ENCODE results near the gene STS.

DNA sequence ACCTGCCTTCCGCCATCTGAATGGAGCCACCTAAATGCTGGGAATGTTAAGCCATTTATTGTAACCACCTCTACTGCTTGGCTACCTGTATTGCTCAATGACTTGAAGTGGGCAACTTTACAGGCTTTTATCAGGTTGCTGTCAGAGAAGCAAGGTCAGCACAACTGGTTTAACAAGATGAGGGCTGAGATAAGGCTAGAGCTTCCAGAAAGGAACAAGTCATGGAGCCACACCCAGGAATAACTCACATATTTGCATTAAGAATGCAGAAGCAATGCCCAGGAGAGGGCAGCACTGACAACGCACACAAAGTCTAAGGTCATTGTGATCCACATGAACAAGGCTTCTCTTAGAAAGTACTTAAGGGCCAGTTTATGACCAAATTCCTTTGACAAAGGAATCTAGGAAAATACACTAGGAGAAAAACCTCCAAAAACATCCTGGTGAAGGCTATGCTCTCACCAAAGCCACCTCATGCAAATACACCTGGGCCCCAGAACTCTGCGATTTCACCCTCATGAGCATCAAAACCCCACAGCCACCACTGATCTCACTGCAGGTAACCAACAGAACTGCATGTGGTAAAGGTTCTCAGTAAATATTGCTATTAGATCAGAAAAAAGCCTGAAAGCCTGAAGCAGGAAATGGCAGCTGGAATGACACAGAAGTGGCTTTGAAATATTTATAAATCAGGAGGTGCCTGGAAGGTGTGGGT, 15.0 kb upstream of the STS start:
- TF ChIP-seq EZH2 (IDR thresholded peaks at IDR 0.05; ENCODE audit: low read depth, low read length, severe bottlenecking): no peak
- no peak for TF ChIP-seq RBBP5 (IDR thresholded peaks at IDR 0.05; ENCODE audit: borderline replicate concordance, low read depth, low read length)
- TF ChIP-seq TEAD4 (IDR thresholded peaks at IDR 0.05; ENCODE audit: low read depth, low read length): peak; percentile 72; the same call in 1 of the 2 replicates
- TF ChIP-seq SIN3A (conservative IDR thresholded peaks at IDR 0.05 in 1 of 2, IDR thresholded peaks at IDR 0.05 in 1 of 2; ENCODE audit: low read depth in 1 of 2, low read length in 2 of 2): no peak
- peak in 2 of 3 experiments; percentile 23 to 50; a peak in 2 of 4 replicates for TF ChIP-seq CTCF (IDR thresholded peaks at IDR 0.05; ENCODE audit: control extremely low read depth in 1 of 3, insufficient read depth in 1 of 3, low read depth in 1 of 3, low read length in 3 of 3)
- TF ChIP-seq ZNF274 (IDR thresholded peaks at IDR 0.05; ENCODE audit: borderline replicate concordance, extremely low read depth, low read length): no peak
- TF ChIP-seq, protein P1, sequence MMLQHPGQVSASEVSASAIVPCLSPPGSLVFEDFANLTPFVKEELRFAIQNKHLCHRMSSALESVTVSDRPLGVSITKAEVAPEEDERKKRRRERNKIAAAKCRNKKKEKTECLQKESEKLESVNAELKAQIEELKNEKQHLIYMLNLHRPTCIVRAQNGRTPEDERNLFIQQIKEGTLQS (IDR thresholded peaks at IDR 0.05; ENCODE audit: insufficient read depth, low read depth, low read length): no peak
- TF ChIP-seq RXRA (IDR thresholded peaks at IDR 0.05; ENCODE audit: insufficient read depth, low read depth, low read length): no peak
- TF ChIP-seq RAD21 (IDR thresholded peaks at IDR 0.05 in 1 of 2, conservative IDR thresholded peaks at IDR 0.05 in 1 of 2; ENCODE audit: low read depth in 2 of 2, low read length in 2 of 2): peak; percentile 34 to 43; a peak in 3 of 4 replicates
- TF ChIP-seq CEBPB (IDR thresholded peaks at IDR 0.05; ENCODE audit: low read depth, low read length): no peak
